CD4-positive, alpha-beta T cell (primary cell): ENCODE data around the gene PAF1. TPM values are rescaled to one million over a fixed set of nuclear protein-coding genes. Genes with fewer than 3 reads are reported as not detected.

Experiments
- ATAC-seq: fragments of 200-7000 bp; cut with Tn5 transposase; one replicate; pipeline ENCODE4 v1.10.0; 2022; ENCODE audit warnings: mild to moderate bottlenecking; ENCODE audit not compliant: poor library complexity
- CTCF ChIA-PET: fragments of 350-600 bp; sonication (Branson Sonifier 250); formaldehyde crosslinking; loops from one replicate; lab custom pipeline; 2021; ENCODE audit warnings: antibody characterized with exemption, inconsistent platforms; lab: Charles Lee
- POLR2A ChIA-PET: fragments of 350-600 bp; sonication (Branson Sonifier 250); formaldehyde crosslinking; loops from one replicate; lab custom pipeline; 2021; ENCODE audit warnings: antibody characterized with exemption, inconsistent platforms; lab: Charles Lee
- DNase-seq, 14 experiments: peaks; one replicate each; pipeline ENCODE4 v3.0.0-alpha.2; 2013 to 2020; ENCODE audit warnings: mixed read lengths in 2 of 14
- H3K27ac ChIP-seq, 2 donors: one replicate each; pipeline versions ENCODE4 v1.5.1 to v1.7.0; 2013; ENCODE audit warnings: low read length in 2 of 2, low read depth in 1 of 2, mild to moderate bottlenecking in 1 of 2
- H3K27me3 ChIP-seq, 2 experiments: 1 replicate in 1 of 2; 2 replicates in 1 of 2; pipeline versions ENCODE4 v1.6.1 to v1.7.0; 2013; ENCODE audit warnings: low read length in 2 of 2, control low read depth in 1 of 2, mild to moderate bottlenecking in 1 of 2, moderate library complexity in 1 of 2; ENCODE audit not compliant: insufficient read depth in 2 of 2, control insufficient read depth in 1 of 2
- H3K36me3 ChIP-seq: one replicate; pipeline ENCODE4 v1.6.1; 2013; ENCODE audit warnings: low read length, control low read depth; ENCODE audit not compliant: insufficient read depth
- H3K4me1 ChIP-seq: one replicate; pipeline ENCODE4 v1.6.1; 2013; ENCODE audit warnings: low read length, control low read depth; ENCODE audit not compliant: insufficient read depth
- H3K4me3 ChIP-seq: one replicate; pipeline ENCODE4 v1.5.1; 2013; ENCODE audit warnings: mild to moderate bottlenecking, low read length, moderate library complexity
- H3K9me3 ChIP-seq, 2 experiments: 1 replicate in 1 of 2; 2 replicates in 1 of 2; pipeline versions ENCODE4 v1.6.1 to v1.7.0; 2013; ENCODE audit warnings: low read length in 2 of 2, mild to moderate bottlenecking in 2 of 2, control low read depth in 1 of 2, moderate library complexity in 1 of 2; ENCODE audit not compliant: control insufficient read depth in 1 of 2, insufficient read depth in 1 of 2
- H3K27ac Mint-ChIP-seq: one replicate; pipeline ENCODE4 v1.8.0; 2020; ENCODE audit warnings: mixed read lengths
- H3K27me3 Mint-ChIP-seq: one replicate; pipeline ENCODE4 v1.8.0; 2021; ENCODE audit warnings: mixed read lengths
- H3K36me3 Mint-ChIP-seq: one replicate; pipeline ENCODE4 v1.8.0; 2021; ENCODE audit warnings: low read depth, mixed read lengths
- H3K4me1 Mint-ChIP-seq: one replicate; pipeline ENCODE4 v1.8.0; 2021; ENCODE audit warnings: low read depth, mixed read lengths
- H3K4me3 Mint-ChIP-seq: one replicate; pipeline ENCODE4 v1.8.0; 2020; ENCODE audit warnings: mild to moderate bottlenecking, mixed read lengths
- H3K9me3 Mint-ChIP-seq: one replicate; pipeline ENCODE4 v1.8.0; 2020; ENCODE audit warnings: mixed read lengths
- intact Hi-C, 2 experiments: fragments of 100-400 bp; cut with DNase I in 1 of 2; cut with micrococcal nuclease in 1 of 2; formaldehyde crosslinking; loops; one replicate each; pipeline versions ENCODE4 v1.15.1 to v1.9.0; 2023 to 2025; cut with DNase I, micrococcal nuclease
- total RNA-seq, 174 experiments: library from RNA in 2 of 174; stranded (reverse) in 2 of 174; gene quantifications; one replicate each; pipeline ENCODE4 v1.2.3 and lab custom pipeline; 2021 to 2026
- TF ChIP-seq, protein P1 (sequence below): fragments of 200-600 bp; IDR thresholded peaks from one replicate; pipeline ENCODE4 v1.8.0; 2022; ENCODE audit warnings: antibody characterized with exemption, mild to moderate bottlenecking

PAF1 gene
- total RNA-seq, 2 experiments from 2014 or later: 99.6 to 101 TPM

DNA sequence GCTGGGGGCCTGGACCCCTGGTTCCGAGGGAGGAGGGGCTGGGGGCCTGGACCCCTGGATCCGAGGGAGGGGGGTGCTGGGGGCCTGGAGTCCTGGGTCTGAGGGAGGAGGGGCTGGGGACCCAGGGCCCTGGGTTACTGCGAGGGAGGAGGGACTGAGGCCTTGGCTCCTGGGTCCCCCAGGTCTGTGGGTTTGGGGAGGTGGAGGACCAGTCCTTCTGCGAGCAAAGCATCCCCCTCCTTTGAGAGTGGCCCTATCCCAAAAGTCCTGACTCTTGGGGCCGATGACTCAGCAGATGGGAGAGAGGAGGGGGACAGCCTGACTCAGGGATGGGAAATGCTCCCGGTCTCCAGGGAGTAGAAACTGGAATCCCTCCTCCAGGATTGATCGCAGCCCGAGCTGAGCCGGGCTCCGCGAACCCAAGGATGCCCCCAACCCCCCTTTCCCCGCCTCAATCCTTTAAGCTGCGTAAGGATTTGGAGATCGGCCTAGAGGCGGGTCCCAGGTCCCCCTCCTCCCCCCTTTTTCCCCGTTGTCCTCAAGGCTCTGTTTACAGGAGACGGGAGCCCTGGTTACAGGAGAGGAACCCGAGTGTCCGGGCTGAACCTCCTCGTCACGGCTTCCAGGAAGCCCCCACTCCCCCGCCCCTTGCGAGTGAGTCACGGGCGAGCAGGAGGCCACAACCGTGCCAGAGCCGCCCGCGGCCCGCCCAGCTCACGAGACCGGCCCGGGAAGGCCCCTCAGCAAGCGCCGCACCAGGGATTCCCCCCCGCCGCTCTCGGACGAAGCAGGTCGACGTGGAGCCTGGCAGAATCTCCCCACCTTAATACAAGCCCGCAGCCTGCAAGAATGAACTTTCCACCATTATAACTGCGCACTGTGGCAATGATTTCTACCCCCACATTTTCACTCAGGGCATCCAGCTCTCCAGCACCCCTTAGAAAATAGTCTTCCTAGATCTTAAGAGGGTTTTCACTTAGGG is 12.7 kb upstream of the PAF1 start:
- Histone ChIP-seq H3K4me3 (peak overlapping the region; percentile 73), H3K9me3 (no peaks in the 10 kb centered on the region), H3K27ac (peak overlapping the region; percentile 100), H3K36me3 (peaks cover 22% of the 10 kb centered on the region), H3K4me1 (peaks cover 85% of the 10 kb centered on the region), H3K27me3 (no peaks in the 10 kb centered on the region)
- ChIA-PET CTCF (interaction anchor here (1.7 kb wide), 1 partner anchor 9 kb away, joined by 8 read pairs; the partner anchor contains the start of gene PLEKHG2), POLR2A (interaction anchor here (0.5 to 9.4 kb wide), 7 partner anchors 8 to 1174 kb away, joined by 3 to 144 read pairs (median 4); partner anchors contain the start of genes GMFG, MED29, PAF1 and PLEKHG2)
- H3K27me3 Mint-ChIP-seq: peaks cover 2% of the 10 kb centered on the region
- peak; percentile 89 to 99 (median 94) for DNase-seq
- peak overlapping the region; percentile 98 for H3K27ac Mint-ChIP-seq
- intact Hi-C loops: no loop called here
- H3K9me3 Mint-ChIP-seq: no peaks in the 10 kb centered on the region
- H3K4me3 Mint-ChIP-seq: peak overlapping the region; percentile 89
- peaks cover 46% of the 10 kb centered on the region for H3K36me3 Mint-ChIP-seq
- ATAC-seq: peak; percentile 19
- TF ChIP-seq, protein P1, sequence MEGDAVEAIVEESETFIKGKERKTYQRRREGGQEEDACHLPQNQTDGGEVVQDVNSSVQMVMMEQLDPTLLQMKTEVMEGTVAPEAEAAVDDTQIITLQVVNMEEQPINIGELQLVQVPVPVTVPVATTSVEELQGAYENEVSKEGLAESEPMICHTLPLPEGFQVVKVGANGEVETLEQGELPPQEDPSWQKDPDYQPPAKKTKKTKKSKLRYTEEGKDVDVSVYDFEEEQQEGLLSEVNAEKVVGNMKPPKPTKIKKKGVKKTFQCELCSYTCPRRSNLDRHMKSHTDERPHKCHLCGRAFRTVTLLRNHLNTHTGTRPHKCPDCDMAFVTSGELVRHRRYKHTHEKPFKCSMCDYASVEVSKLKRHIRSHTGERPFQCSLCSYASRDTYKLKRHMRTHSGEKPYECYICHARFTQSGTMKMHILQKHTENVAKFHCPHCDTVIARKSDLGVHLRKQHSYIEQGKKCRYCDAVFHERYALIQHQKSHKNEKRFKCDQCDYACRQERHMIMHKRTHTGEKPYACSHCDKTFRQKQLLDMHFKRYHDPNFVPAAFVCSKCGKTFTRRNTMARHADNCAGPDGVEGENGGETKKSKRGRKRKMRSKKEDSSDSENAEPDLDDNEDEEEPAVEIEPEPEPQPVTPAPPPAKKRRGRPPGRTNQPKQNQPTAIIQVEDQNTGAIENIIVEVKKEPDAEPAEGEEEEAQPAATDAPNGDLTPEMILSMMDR: no peak
- H3K4me1 Mint-ChIP-seq: peaks cover 59% of the 10 kb centered on the region

DNA sequence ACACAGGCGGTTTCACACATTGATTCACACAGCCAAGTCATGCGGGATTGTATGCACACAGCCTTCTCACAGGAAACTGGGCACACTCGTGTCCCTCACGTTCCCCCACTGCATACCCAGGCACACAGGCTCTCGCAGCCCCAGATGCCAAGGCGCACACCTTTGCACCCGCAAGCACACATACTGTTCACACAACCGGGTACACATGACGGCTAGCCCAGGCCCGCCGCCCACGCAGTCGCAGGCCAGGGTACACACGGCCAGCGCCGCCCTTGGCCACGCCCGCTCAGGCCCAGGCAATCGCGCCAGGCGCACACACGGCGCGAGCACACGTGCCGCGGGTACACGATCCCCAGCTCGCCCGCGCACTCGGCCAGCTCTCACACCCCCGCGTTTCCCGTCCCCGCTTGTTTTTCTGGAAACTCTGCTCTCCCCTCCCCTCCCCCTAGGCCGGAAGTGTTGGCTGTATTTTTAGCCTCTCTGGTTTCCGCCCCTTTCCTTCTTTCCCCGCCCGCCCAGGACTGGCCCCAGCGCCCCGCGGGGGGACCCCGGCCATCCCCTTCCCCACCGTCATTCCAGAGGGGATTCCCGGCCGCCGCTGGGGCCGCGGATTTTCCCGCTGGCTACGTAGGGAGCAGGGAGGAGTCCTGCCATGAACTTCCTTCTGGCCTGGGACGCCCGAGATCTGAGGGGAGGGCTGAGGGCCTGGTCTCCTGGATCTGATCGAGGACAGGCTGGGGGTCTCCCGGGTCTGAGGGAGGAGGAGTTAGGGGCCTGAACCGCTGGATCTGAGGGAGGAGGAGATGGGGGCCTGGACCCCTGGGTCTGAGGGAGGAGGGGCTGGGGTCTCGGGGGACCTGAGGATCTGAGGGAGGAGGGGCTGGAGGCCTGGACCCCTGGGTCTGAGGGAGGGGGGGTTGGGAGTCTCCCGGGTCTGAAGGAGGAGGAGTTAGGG is 11.7 kb upstream of the PAF1 start:
- Histone ChIP-seq H3K9me3 (no peaks in the 10 kb centered on the region), H3K27ac (peak overlapping the region; percentile 100), H3K4me3 (peak overlapping the region; percentile 73), H3K36me3 (peaks cover 15% of the 10 kb centered on the region), H3K4me1 (peaks cover 87% of the 10 kb centered on the region), H3K27me3 (no peaks in the 10 kb centered on the region)
- Mint-ChIP-seq H3K9me3 (no peaks in the 10 kb centered on the region), H3K4me1 (peaks cover 64% of the 10 kb centered on the region), H3K36me3 (peaks cover 41% of the 10 kb centered on the region), H3K27me3 (no peaks in the 10 kb centered on the region), H3K27ac (peak overlapping the region; percentile 98), H3K4me3 (peak overlapping the region; percentile 89)
- ChIA-PET POLR2A (interaction anchor here (1.0 to 9.4 kb wide), 9 partner anchors 9 to 131 kb away, joined by 3 to 144 read pairs (median 15); partner anchors contain the start of genes GMFG, MED29, PAF1 and PLEKHG2), CTCF (interaction anchor here (1.3 to 2.3 kb wide), 3 partner anchors 9 to 33 kb away, joined by 4 to 40 read pairs (median 8); partner anchors contain the start of genes PLEKHG2 and RPS16)
- intact Hi-C loops: no loop called here
- no peak for ATAC-seq
- TF ChIP-seq, protein P1: no peak
- peak; percentile 65 to 96 (median 82) for DNase-seq
